AG08395 (cell line): ENCODE results near the gene MAMDC2.
A peak's percentile ranks its signal among the peaks of the same experiment; 100 is the strongest.

Source experiments
- DNase-seq: peaks from one replicate; pipeline ENCODE4 v3.0.0; 2012; ENCODE audit warnings: mixed read lengths, low spot score

MAMDC2 gene

DNA sequence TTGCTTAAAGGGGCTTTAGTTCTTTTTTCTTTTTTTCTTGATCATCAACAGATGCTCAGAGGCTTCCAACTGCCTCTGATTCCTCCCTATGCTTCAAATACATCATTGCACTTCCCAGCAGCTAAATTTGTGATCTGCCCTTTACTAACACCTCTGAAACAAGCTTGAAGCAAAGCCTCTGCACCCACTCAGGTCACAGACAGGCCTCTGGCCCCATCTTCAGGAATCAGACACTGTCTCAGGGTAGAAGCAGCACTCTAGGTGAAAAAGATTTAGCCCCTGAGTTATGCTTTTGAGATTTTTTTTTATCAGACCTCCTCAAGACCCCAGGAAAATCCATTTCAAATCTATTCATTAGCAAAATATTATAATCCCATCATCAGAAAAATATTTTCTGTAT, 91.5 kb downstream of the MAMDC2 start:
- DNase-seq = no peak

DNA sequence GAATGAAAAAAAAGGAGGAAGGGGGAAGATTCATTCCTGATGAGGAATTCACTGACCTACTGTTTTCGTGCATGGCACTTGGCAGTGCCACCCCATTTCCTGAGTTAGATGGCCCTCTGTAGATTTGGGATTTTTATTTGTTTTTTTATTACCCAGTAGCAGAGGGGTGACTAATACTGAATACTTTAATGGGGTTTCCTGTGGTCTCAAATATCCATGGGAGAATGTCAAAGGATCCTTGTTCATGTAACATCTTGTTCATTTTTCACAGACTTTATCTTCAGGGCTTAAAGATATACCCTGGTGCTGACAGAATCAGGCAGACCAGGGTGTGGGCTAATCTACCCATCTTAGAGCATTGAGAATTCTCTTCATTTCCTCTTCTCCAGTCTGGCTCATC, 93.0 kb downstream of the MAMDC2 start:
- peak; percentile 47 for DNase-seq

DNA sequence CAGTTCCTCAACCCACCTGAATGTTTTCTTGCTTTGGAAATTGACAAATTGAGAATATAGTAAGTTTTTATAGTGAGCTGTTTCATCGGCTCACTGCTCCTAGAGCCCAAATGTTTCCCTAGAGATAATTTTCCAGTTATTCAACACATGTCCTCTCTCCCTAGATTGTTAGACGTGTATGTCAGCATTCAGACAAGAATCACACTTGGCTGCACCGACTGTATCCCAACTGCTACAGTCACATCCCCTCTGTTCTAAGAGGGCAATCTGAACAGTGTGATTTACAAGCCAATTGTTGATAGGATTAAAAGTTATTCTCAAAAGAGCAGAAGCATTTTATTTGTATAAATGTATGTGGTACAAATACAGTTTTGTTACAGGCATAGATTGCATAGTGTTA, 93.9 kb downstream of the MAMDC2 start:
- no peak for DNase-seq

DNA sequence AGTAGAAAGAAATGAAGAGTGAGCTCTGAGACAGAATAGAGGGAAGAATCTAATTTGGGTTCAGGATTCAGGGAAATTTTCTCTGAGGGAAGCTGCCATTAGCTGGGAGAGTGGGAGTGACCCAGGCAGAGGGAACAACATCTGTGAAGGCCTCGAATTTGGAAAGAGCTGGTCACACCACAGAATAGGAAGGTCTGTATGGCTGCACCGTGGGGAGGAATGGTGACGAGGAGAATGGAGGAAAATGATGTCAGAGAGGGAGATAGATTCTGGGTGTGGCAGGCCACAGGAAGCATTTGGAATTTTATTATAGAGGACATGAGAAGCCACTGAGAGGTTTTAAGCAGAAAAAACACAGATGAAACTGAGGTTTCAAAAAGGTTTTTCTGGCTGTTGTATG, 98.5 kb downstream of the MAMDC2 start:
- no peak for DNase-seq

DNA sequence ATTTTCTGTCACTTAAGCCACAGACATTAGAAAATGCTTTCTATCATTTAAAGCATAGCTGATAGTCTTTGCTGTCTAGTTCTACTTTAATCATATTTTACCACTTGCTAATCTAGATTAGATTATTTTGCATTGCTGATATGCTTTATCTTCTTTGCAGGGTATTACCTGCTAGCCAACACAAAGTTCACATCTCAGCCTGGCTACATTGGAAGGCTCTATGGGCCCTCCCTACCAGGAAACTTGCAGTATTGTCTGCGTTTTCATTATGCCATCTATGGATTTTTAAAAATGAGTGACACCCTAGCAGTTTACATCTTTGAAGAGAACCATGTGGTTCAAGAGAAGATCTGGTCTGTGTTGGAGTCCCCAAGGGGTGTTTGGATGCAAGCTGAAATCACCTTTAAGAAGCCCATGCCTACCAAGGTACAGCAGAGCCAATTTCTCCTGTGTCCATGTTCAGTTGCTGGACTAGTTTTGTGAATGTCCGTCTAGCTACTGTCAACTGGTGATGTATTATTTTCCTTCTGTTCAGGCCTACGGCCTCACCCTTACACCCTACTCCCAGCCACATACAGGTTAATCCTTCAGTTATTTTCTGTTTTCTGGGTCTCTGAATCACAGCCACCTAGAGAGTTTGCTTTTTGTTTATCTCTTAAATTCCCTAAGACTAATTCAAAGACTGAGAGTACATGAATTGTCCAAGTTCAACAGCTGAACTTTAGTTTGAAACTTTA, 99.9 kb downstream of the MAMDC2 start:
- DNase-seq = no peak

DNA sequence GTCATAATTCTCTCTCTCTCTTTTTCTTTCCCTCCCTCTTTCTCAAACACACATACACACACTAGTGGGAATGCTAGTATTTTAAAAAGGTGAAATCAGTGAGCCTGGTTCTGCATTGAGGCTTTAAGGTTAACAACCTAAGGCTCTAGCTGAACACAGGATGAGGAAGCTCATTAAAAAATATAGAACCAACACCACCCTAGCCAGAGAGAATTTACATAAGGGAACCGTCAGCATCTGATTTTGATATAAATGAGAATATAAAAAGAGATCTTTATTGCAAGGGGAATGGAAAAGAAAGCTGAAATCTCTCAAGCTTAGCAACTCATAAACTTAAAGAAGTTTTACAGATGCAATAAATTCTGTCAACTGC, 100.5 kb downstream of the MAMDC2 start:
- DNase-seq = no peak

DNA sequence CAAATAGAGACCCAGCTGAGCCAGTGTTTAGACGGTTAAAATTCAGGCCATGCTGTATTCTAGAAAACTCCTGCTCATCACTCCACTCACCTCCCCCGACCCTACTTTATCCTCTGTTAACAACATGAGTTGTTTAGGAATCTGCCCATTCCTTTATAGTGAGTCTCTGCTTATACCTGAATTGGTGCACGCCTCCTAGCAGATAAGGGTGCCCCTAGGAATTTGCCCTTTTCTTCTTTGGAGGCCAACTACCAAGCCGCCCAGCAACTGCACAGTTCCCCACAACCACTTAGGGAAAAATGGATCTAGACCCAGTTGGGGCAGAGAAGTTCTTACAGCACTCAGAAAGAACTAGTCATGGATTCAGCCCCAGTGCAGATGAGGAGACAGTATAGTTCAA, 102.3 kb downstream of the MAMDC2 start:
- DNase-seq = no peak

DNA sequence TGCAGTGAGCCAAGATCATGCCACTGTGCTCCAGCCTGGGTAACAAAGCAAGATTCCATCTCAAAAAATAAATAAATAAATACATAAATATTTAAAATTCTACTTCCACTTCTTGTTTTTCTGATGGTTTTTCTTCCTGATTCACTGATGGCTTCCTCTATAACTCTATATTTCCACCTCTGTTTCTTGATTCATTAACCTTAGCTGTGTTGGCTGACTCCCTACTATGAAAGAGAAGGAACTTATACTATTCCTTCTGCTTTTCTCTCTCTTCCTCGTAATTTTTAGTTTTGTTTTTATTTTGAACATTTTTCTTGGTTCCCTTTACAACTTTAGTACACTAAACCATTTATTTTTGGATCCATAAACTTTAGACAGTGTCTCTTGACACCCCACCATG, 103.5 kb downstream of the MAMDC2 start:
- DNase-seq = no peak

DNA sequence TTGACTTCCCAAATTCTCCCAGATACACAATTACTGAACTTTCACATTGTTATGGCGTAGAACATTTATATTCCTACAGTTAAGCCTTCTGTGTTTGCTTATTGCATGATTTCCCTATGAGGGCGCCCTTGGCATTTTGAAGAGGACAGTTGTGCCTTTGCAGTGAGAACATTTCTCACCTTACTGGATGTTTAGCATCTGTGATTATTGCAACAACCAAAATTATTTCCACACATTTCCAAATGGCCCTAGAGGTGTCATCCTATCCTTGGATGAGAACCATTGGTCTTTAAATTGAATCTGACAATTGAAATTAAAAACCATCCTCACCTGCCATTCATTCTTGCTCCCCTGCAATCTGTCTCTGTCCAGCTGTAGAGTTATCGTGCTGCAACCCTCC, 104.0 kb downstream of the MAMDC2 start:
- no peak for DNase-seq

DNA sequence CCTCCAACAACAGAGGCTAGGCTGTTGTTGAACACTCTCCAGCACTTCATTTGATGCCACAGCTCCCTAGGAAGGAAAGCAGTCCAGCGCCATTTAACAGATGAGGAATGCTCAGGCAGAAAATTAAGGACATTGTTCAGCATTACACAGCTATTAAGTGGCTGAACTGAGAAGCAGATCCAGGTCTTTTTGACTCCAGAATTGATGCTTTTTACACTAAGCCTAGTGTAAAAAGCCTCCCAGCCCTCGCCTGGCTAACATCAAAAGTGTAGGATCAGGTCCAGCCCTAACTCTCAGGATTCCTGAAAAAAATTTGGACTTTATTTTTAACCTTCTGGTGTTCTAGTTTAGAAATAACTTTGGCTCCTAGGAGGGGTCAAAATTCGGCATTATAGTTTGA, 108.7 kb downstream of the MAMDC2 start:
- DNase-seq = no peak

DNA sequence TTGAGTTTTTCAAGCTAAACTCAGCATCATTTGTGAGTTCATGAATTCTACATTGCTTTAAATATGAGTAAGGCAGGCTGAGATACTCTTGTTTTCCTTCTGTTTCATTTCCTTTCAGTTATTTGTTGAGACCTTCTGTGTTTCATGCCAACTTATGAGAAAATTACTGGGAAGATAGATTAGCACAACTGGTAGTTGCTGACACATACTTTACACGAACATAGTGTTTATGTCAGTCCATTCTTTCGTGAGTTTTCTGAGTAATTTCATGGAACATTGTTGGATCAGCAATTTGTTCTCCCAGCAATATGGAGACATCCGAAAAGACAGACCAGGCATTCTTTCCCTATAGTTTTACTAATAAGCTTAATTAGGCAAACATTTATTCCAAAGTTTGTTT, 113.1 kb downstream of the MAMDC2 start:
- DNase-seq = peak; percentile 29

DNA sequence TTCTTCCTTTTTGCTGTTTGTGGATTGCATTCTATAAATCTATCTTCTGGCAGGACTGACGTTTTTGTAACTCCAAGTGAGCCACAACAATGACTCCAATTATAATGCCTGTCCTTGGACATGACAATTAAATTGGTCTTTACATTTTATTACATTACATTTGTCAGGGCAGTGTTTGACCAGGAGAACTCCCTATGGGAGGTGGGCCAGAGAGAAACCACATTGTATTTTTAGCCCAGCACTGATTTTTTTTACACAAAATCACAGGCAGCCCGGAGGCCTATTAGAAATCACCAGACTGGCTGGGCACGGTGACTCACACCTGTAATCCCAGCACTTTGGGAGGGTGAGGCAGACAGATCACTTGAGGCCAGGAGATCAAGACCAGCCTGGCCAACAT, 116.0 kb downstream of the MAMDC2 start:
- no peak for DNase-seq

DNA sequence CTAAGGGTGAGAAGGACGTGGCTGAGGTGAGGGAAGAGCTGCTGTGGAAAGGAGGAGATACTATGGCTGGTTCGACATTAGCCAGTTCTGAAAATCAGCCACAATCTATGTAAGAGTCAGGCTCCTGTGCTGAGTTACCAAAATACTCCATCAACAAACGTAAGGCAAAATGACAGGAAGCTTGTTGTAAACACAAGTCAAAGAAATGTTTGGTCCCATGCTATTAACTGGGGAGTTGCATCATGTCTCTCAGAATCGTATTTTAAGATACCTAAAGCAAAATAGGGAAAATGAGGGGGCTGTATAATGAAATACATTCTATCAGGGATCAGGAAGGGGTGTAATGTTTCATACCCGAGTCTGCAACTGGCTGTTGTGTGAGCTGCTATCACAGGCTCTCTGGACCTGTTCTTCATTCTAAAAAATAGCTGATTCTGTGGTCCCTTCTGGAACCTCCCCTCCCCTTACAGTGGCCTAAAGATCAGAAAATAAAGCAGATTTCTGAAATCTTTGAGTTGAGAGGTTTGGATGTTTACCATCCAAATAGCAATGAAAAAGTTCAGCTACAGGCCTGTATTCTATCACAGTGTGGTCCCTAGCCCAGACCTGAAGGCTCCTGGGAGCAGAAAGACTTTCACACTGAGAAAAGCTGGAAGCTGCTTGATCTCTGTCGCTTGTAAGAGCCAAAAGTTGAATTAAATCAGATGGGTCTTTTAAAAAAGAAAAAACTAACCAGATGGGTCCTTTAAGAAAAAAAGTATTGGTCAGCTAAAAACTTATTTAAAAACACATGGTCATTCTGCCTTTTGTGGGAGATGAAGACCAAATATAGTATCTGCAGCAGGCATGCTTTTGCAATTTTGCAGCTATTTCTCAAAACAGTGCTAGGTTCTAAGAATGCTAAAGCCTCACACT, 117.3 kb downstream of the MAMDC2 start:
- no peak for DNase-seq

DNA sequence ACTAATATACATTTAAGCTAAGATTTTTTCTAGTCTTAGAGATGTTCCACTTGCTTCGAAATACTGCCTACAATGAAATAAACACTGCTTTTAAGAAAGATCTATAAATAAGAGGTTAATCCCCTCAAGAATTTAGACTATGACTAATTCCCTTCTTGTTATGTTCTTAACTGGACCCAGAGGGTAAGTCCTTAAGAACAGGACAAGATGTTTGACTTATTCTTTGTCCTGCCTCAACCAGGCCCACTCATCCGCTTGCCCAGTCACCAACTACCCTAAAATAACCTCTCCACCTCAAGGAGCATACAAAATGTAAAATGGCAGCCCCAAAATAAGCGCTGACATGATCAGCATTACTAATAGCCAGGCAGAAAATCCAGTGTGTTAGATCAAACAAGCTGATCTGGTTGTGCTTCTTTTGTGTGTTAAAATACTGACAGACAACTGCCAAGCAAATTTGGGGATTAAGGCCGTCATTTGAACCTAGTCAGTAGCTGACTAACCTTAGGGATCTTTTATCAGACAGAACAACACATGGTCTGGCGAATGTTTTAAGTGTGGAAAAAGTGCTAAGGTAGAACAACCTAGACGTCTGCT, 121.5 kb downstream of the MAMDC2 start:
- no peak for DNase-seq

DNA sequence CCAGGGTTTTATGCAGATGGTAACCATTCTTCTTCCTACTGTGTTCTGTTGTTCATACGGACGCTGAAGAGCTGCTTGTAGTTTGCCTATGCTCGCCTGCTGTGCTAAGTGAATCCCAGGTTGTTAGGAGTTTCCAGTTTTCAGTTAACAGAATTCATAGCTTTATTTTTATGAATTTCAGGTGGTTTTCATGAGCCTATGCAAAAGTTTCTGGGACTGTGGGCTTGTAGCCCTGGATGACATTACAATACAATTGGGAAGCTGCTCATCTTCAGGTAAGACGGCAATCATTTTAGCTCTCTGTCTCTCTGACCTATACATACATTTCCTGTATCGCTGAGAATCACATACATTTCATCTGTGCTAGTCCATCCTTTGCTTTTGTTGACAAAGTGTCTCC, 124.9 kb downstream of the MAMDC2 start:
- DNase-seq = no peak

DNA sequence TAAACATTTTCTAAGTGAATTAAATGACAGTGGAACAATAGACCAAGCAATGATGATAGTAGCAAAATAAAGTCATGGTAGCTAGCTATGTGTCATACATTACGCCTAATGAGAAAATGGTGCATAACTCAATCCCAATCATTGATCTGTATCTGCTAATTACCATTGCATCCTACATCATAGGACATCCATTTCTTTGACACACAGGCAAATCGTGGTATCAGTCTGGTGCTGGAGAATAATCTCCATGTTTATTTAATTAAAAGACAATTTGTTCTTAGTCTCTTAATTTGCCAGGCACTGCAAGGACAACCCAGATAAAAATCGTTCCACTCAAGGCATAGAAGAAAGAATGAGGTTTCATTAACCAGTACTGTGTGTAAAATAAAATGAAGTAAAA, 125.6 kb downstream of the MAMDC2 start:
- DNase-seq = no peak

DNA sequence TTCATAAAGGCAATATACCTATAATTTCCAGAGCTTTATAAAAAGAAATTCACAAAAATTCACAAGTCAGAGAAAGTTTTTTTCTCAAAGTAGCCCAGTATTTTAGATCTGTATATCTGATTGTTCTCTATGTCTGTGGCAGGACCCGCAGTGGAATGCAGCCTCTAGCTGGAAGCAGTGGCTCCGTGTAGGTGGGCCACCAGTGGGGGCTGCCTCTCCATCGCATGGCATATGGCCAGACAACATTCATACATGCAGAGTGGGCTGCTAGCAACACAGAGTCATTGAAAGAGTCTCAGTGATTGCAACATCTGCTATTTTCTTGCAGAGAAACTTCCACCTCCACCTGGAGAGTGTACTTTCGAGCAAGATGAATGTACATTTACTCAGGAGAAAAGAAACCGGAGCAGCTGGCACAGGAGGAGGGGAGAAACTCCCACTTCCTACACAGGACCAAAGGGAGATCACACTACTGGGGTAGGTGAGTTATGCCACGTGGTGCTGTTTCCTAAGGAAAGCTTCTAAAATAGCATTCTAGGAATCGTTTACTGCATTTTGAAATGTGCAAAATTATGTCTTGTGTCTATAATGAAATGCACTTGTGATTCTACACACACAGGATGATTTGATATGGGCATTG, 126.6 kb downstream of the MAMDC2 start:
- no peak for DNase-seq

DNA sequence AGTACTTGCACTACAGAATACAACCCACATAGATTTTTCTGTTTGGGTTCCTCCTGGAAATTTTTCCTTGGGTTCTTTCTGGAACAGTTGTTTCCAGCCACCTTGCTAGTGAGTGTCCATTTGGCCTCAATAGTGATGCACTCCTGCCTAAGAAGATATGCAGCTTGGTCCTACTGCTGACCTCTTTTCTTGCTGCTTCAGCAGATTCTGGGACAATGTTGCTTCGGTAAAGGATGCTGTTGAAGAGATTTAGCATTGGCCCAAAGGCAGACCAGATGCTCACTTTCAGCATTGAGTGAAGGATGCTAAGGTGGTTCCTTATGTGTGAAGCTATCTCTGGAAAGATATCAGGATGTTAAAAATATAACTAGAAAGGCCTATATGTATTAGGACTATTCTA, 128.9 kb downstream of the MAMDC2 start:
- no peak for DNase-seq

DNA sequence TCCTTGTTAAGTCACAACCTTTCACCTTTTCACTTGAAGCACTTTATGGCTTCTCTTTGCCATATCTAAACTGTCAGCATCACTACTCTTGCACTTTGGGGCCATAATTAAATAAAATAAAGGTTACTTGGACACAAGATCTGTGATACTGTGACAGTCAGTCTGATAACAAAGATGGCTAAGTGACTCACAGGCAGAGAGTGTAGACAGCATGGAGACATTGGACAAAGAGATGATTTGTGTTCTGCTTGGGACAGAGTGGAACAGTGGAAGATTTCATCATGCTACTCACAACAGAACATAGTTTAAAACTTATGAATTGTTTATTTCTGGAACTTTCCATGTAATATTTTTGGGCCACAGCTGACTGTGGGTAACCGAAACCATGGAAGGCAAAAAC, 133.5 kb downstream of the MAMDC2 start:
- no peak for DNase-seq

DNA sequence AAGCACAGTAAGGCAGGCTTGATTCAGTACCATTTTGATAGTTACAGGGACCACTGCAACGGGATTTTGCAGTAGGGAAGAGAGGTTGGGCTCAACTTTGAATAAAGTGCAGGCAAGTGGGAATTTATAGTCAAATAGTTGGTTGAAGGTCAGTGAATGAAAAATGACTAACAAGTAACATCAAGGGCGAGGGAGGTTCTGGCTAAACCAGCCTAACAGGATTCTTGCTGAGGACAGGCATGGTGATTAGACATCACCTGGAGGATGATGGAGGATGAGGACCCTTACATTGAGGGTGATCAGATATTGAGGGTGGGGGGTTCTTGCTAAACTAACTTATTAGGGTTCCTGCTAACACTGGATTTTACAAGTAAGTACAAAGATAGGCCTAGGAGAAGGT, 149.1 kb downstream of the MAMDC2 start:
- no peak for DNase-seq

DNA sequence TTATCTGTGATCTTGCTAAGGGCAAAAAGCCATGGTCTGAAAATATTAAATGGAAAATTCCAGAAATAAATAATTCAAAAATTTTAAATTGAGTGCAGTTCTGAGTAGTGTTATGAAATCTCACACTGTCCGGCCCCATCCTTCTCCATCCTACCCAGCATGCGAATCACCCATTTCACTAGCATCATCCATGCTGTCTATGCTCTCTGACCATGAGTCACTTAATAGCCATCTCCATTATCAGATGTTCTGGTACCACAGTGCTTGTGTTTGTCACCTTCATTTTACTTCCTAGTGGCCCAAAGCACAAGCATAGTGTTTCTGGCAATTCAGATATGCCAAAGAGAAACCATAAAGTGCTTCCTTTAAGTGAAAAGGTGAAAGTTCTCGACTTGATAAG, 151.8 kb downstream of the MAMDC2 start:
- DNase-seq = peak; percentile 61

DNA sequence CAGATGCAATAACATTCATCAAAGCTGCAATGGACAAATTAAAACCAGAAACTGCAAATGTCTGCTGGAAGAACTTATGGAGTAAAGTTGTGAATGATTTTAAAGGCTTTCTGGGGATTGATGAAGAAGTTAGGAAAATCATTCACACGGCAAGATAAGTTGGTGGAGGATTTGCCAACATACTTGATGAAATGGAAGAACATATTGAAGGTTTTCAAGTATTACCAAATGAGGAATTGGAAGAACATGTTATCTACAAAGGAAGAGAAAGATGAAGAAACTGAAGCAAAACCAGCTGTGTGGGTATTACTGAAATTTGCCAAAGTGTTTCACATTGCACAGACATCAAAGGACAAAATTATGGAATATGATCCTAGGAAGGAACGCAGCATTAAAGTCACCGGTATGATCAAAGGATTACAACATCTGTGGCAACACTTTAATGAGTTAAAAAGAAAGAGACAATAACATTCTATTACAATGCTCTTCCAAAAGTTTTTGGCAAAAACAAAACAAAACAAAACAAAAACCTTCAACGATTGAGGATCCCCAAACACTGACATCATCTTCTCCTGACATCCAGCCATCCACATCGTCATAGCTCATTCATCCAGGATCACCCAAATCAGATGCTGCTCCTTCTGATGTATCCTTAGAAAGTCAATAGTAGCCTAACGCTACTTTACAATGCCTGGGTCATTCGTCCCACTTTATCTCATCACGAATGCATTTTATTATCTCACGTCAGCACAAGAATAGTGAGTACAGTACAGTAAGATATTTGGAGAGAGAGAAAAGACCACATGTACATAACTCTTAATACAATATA, 153.8 kb downstream of the MAMDC2 start:
- no peak for DNase-seq
